Fibroblast of lung (primary cell): Measurements from ENCODE around the gene ANO3.

Source experiments
- CTCF ChIP-seq, 2 donors: IDR thresholded peaks in 1 of 2; conservative IDR thresholded peaks in 1 of 2; 1 replicate in 1 of 2; 2 replicates in 1 of 2; pipeline ENCODE4 v1.5.1; 2011 to 2012; ENCODE audit warnings: low read length in 2 of 2, control low read depth in 1 of 2, inconsistent platforms in 1 of 2, low read depth in 1 of 2, mild to moderate bottlenecking in 1 of 2
- EZH2 ChIP-seq: IDR thresholded peaks from 2 replicates; pipeline ENCODE4 v1.5.1; 2012; ENCODE audit warnings: low read length, control low read depth, mild to moderate bottlenecking; ENCODE audit errors: missing control alignments

DNA sequence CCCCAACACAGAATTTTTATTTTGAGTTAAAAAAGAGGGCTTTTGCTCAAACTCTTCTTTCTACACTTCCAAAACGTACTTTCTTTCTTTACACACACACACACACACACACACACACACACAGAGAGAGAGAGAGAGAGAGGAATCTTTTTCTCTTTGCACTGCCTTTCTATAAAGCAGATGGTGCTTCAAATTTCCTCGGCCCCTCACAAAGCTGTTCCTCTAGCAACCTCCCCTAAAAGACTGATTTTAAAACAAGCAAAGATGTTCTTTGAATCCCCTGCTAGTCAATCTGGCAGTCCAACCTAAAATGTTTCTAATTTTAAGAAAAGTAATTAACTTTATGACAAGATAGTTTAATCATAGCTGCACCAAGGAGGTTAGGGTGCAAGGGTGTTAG lies 2.7 kb upstream of the ANO3 start:
- TF ChIP-seq CTCF (conservative IDR thresholded peaks at IDR 0.05 in 1 of 2, IDR thresholded peaks at IDR 0.05 in 1 of 2; ENCODE audit: low read depth in 1 of 2, low read length in 2 of 2) (no peak), EZH2 (no peak)
